HFF-Myc (cell line): Measurements from ENCODE around the gene METRNL.
A peak's percentile ranks its signal among the peaks of the same experiment; 100 is the strongest.

Source experiments
- DNase-seq: peaks from one replicate; pipeline ENCODE4 v3.0.0-alpha.2; 2011; ENCODE audit warnings: low read depth; ENCODE audit errors: extremely low read depth
- H3K4me3 ChIP-seq: replicated peaks from 2 replicates; pipeline ENCODE4 v1.5.1; 2011; ENCODE audit warnings: low read depth, mild to moderate bottlenecking, control low read depth, low read length
- CTCF ChIP-seq: IDR thresholded peaks from 2 replicates; pipeline ENCODE4 v1.5.1; 2012; ENCODE audit warnings: mild to moderate bottlenecking, low read depth, low read length, control low read depth; ENCODE audit errors: missing control alignments

The METRNL gene

DNA sequence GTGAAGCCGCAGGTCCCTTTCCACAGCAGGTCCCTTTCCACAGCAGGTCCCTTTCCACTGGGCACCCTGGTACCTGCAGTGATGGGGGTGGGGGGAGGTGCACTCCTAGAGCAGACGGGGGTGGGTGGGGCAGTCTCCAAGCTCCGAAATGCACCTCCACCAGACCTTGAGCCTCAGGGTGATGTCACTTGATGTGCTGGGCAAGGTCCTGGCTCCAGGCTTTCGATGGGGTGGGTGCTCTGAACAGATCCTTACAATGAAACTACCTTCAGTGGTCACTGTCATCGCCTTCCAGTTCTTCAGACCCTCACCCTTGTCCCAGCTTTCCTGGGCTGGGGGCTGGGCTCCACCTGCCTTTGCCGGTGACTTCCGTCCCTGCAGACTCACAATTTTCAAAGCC is 1.5 kb upstream of the METRNL start:
- no peak for TF ChIP-seq CTCF
- DNase-seq, result no peak
- no peak overlapping the region for H3K4me3 ChIP-seq

GRCh38 chr17:83078378-83079351 is 744 bp upstream of the METRNL start:
- no peak for DNase-seq
- TF ChIP-seq CTCF, result no peak
- H3K4me3 ChIP-seq, result peak overlapping the region; percentile 45

DNA sequence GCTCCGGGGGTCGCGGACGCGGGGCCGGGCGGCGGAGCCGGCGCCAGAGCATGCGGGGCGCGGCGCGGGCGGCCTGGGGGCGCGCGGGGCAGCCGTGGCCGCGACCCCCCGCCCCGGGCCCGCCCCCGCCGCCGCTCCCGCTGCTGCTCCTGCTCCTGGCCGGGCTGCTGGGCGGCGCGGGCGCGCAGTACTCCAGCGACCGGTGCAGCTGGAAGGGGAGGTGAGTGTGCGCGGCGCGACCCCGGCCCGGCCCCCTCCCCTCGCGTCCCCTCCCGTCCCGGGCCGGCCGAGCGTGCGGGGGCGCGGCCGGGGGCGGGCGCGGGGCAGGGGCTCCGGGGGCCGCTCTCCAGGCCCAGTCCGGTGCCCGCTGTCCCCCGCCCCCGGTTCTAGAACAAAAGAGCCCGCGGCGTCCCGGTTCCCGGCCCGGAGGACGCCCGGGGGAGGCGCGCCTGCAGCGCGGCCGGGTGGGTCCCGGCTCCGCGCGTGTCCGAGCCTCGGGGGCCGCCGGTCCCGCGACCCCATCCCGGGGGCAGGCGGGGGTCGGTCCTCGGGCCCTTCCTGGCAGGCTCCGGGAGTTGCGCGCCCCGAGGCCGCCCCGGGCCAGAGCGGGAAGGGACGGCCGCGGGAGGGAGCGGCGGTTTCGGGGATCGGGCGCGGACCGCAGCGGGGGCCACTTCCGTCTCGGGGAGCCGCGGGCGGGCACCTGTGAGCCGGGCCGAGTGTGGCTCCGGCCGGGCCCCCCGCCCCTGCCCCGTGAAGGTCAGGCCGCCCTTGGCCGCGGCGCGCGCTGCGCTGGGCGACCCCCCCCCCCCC is 563 bp downstream of the METRNL start:
- DNase-seq, result no peak
- H3K4me3 ChIP-seq, result peak overlapping the region; percentile 53
- TF ChIP-seq CTCF, result no peak

DNA sequence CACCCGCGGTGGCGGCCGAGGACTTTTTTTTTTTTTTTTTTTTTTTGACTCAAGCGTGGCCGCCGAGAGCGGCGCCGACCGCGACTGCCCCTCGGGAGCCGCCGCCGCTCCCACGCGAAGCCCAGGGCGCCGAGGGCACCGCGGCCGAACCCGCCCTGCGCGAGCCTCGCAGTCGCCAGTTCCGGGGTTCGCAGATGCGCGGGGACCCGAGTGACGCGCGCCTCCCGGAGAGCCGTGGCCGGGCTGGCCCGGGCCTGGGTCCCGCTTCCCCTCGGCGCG is 1.1 kb downstream of the METRNL start:
- DNase-seq, result no peak
- TF ChIP-seq CTCF, result no peak
- peak overlapping the region; percentile 53 for H3K4me3 ChIP-seq

GRCh38 chr17:83080858-83081683 is 1.7 kb downstream of the METRNL start:
- DNase-seq, result no peak
- no peak for TF ChIP-seq CTCF
- H3K4me3 ChIP-seq, result peak overlapping the region; percentile 53

DNA sequence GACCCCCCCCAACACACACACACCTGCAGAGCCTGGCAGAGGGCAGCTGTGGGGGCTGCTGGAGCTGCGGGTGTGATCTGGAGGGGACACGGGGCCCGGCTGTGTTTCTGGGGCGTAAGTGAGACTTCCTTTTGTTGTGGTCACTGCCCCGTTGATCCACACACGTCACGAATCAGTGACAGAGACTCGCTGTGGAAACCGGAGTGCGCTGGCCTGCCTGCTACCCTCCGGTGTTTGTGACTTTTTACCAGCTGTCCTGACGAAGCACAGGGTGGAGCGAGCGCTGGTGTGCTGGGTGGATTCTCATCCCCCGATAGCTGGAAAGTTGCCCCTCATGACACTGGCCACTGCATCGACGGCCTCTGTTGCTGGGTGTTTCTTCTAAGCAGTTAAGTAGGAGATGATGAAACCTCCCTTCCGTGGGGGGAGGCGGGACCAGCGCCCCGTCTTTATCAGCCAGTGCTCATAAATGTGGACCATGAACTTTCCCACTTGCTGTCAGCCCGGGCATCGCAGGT is 2.3 kb downstream of the METRNL start:
- peak overlapping the region; percentile 53 for H3K4me3 ChIP-seq
- DNase-seq, result no peak
- no peak for TF ChIP-seq CTCF
